Neuronal stem cell (in vitro differentiated cells): ENCODE results near the gene SCRN3. TPM values are rescaled to one million over a fixed set of nuclear protein-coding genes. Genes with fewer than 3 reads are reported as not detected.

ENCODE experiments used
- DNase-seq: peaks from one replicate; pipeline ENCODE4 v3.0.0-alpha.2; 2013; ENCODE audit warnings: low spot score
- H2AFZ ChIP-seq: one replicate; pipeline ENCODE4 v1.6.1; 2013; ENCODE audit warnings: mild to moderate bottlenecking, low read length, inconsistent platforms
- H2AK5ac ChIP-seq: 2 replicates; pipeline ENCODE4 v1.6.1; 2013; ENCODE audit warnings: low read depth, mild to moderate bottlenecking, inconsistent platforms, low read length, moderate library complexity, mixed read lengths
- H2BK120ac ChIP-seq: 2 replicates; pipeline ENCODE4 v1.6.1; 2013; ENCODE audit warnings: low read depth, mild to moderate bottlenecking, inconsistent platforms, low read length, moderate library complexity, mixed read lengths
- H2BK12ac ChIP-seq: one replicate; pipeline ENCODE4 v1.6.1; 2013; ENCODE audit warnings: low read length, inconsistent platforms
- H2BK15ac ChIP-seq: 2 replicates; pipeline ENCODE4 v1.6.1; 2013; ENCODE audit warnings: mild to moderate bottlenecking, low read length, inconsistent platforms, mixed read lengths
- H2BK5ac ChIP-seq: one replicate; pipeline ENCODE4 v1.6.1; 2013; ENCODE audit warnings: inconsistent platforms, mild to moderate bottlenecking, low read length, moderate library complexity
- H3K14ac ChIP-seq: one replicate; pipeline ENCODE4 v1.6.1; 2013; ENCODE audit warnings: low read length, inconsistent platforms
- H3K18ac ChIP-seq: 2 replicates; pipeline ENCODE4 v1.6.1; 2013; ENCODE audit warnings: low read length, inconsistent platforms
- H3K23ac ChIP-seq: 2 replicates; pipeline ENCODE4 v1.6.1; 2013; ENCODE audit warnings: low read depth, mild to moderate bottlenecking, mixed read lengths, low read length, inconsistent platforms; ENCODE audit not compliant: poor library complexity
- H3K27ac ChIP-seq: replicated peaks from 3 replicates; pipeline ENCODE4 v1.5.1; 2013; ENCODE audit warnings: low read length, inconsistent platforms
- H3K27me3 ChIP-seq, 3 experiments: 2 replicates each; pipeline ENCODE4 v1.6.1; 2013; ENCODE audit warnings: low read length in 3 of 3, mild to moderate bottlenecking in 2 of 3, inconsistent platforms in 1 of 3, low read depth in 1 of 3, mixed read lengths in 1 of 3, moderate library complexity in 1 of 3; ENCODE audit not compliant: control insufficient read depth in 3 of 3, insufficient read depth in 3 of 3
- H3K36me3 ChIP-seq, 2 donors: replicated peaks in 1 of 2; 2 replicates each; pipeline ENCODE4 v1.6.1; 2013; ENCODE audit warnings: low read length in 2 of 2; ENCODE audit not compliant: control insufficient read depth in 2 of 2, insufficient read depth in 2 of 2
- H3K4ac ChIP-seq: 2 replicates; pipeline ENCODE4 v1.6.1; 2013; ENCODE audit warnings: inconsistent platforms, mild to moderate bottlenecking, low read length, moderate library complexity
- H3K4me1 ChIP-seq, 2 donors: 1 replicate in 1 of 2; 2 replicates in 1 of 2; pipeline ENCODE4 v1.6.1; 2013; ENCODE audit warnings: low read length in 2 of 2, low read depth in 1 of 2; ENCODE audit not compliant: control insufficient read depth in 2 of 2, insufficient read depth in 1 of 2
- H3K4me2 ChIP-seq: one replicate; pipeline ENCODE4 v1.6.1; 2013; ENCODE audit warnings: mild to moderate bottlenecking, low read length, inconsistent platforms; ENCODE audit not compliant: insufficient read depth, poor library complexity, severe bottlenecking
- H3K4me3 ChIP-seq, 2 donors: 2 replicates each; pipeline ENCODE4 v1.5.1; 2013; ENCODE audit warnings: low read length in 2 of 2, mild to moderate bottlenecking in 2 of 2, inconsistent platforms in 1 of 2, moderate library complexity in 1 of 2
- H3K79me1 ChIP-seq: one replicate; pipeline ENCODE4 v1.6.1; 2013; ENCODE audit warnings: low read depth, mild to moderate bottlenecking, inconsistent platforms, low read length, moderate library complexity
- H3K9ac ChIP-seq: one replicate; pipeline ENCODE4 v1.6.1; 2013; ENCODE audit warnings: mild to moderate bottlenecking, low read depth, low read length, inconsistent platforms; ENCODE audit not compliant: poor library complexity
- H3K9me3 ChIP-seq, 2 donors: replicated peaks in 1 of 2; 2 replicates each; pipeline versions ENCODE3 to v1.6.1; 2013; ENCODE audit warnings: low read length in 2 of 2, mild to moderate bottlenecking in 2 of 2, inconsistent platforms in 1 of 2, low read depth in 1 of 2, mixed read lengths in 1 of 2, moderate library complexity in 1 of 2; ENCODE audit not compliant: control insufficient read depth in 2 of 2, insufficient read depth in 1 of 2
- H4K8ac ChIP-seq: one replicate; pipeline ENCODE4 v1.6.1; 2013; ENCODE audit warnings: low read depth, mild to moderate bottlenecking, inconsistent platforms, low read length, moderate library complexity
- H4K91ac ChIP-seq: one replicate; pipeline ENCODE4 v1.6.1; 2013; ENCODE audit warnings: low read length, low read depth, mild to moderate bottlenecking, inconsistent platforms; ENCODE audit not compliant: poor library complexity
- WGBS, 2 donors: extraction: QIAGEN DNeasy Blood & Tissue Kit; methylation state at CpG; one replicate each; pipeline ENCODE4 v1.1.7; 2013; ENCODE audit warnings: missing lambda C conversion rate in 2 of 2, mixed read lengths in 1 of 2; ENCODE audit not compliant: insufficient read length in 2 of 2, insufficient replicate concordance in 1 of 2; ENCODE audit errors: extremely low coverage in 2 of 2; 5-methylcytosine and 5-hydroxymethylcytosine counted together
- polyA plus RNA-seq, 2 experiments: library from polyadenylated mRNA; stranded (reverse); fragments of 200-250 nt; gene quantifications; one replicate each; pipeline ENCODE4 v1.2.3, GENCODE V29; 2013

SCRN3 gene
- 14.3 TPM for polyA plus RNA-seq (2013, experiment 1 of 2)
- 13.9 TPM for polyA plus RNA-seq (2013, experiment 2 of 2)

GRCh38 chr2:174395284-174395968 is at the start of gene SCRN3:
Gene SCRN3 (plus strand): TSS chr2:174395730. CDS start chr2:174398284, 2,554 bp downstream.
- no peak within 1 kb of the TSS for H2BK5ac ChIP-seq
- H3K9me3 ChIP-seq: no peaks in the 10 kb centered on the region
- H3K23ac ChIP-seq: peak within 1 kb of the TSS; percentile 13
- no peaks in the 10 kb centered on the region for H3K27me3 ChIP-seq
- H4K8ac ChIP-seq: no peak within 1 kb of the TSS
- no peak within 1 kb of the TSS for H3K4ac ChIP-seq
- H2BK15ac ChIP-seq: no peak within 1 kb of the TSS
- H3K4me1 ChIP-seq: peaks cover 1 to 4% of the 10 kb centered on the region in 2 donors
- DNase-seq: peak; percentile 40
- H2AK5ac ChIP-seq: no peak within 1 kb of the TSS
- H3K14ac ChIP-seq: no peak within 1 kb of the TSS
- H2BK120ac ChIP-seq: no peak within 1 kb of the TSS
- peaks cover 0 to 23% of the 10 kb centered on the region in 2 donors for H3K36me3 ChIP-seq
- H2BK12ac ChIP-seq: no peak within 1 kb of the TSS
- no peak within 1 kb of the TSS for H3K27ac ChIP-seq
- peak within 1 kb of the TSS; percentile 84 for H3K4me3 ChIP-seq
- peak within 1 kb of the TSS; percentile 97 for H2AFZ ChIP-seq
- peak within 1 kb of the TSS; percentile 28 for H3K18ac ChIP-seq
- no peak within 1 kb of the TSS for H4K91ac ChIP-seq
- H3K9ac ChIP-seq: peak within 1 kb of the TSS; percentile 84
- H3K4me2 ChIP-seq: peak within 1 kb of the TSS; percentile 72
- WGBS, 2 donors: no CpG with 5 or more reads among the region's 35 CpGs
- H3K79me1 ChIP-seq: no peaks in the 10 kb centered on the region

- no peaks in the 10 kb centered on the region for H3K9me3 ChIP-seq
- no peak overlapping the region for H2AFZ ChIP-seq
- H3K27me3 ChIP-seq: peaks cover 0 to 2% (median 0%) of the 10 kb centered on the region in 3 experiments
- H2BK5ac ChIP-seq: no peak overlapping the region
- H3K23ac ChIP-seq: no peak overlapping the region
- no peak overlapping the region for H2AK5ac ChIP-seq
- no peak overlapping the region for H3K27ac ChIP-seq
- no peak for DNase-seq
- no peak overlapping the region for H3K4ac ChIP-seq
- no peak overlapping the region for H3K18ac ChIP-seq
- H3K36me3 ChIP-seq: peaks cover 4 to 34% of the 10 kb centered on the region in 2 donors
- H3K4me1 ChIP-seq: no peaks in the 10 kb centered on the region
- H4K8ac ChIP-seq: no peak overlapping the region
- no peak overlapping the region for H3K14ac ChIP-seq
- H3K79me1 ChIP-seq: no peaks in the 10 kb centered on the region
- H2BK12ac ChIP-seq: no peak overlapping the region
- no peak overlapping the region for H2BK120ac ChIP-seq
- no peak overlapping the region for H3K9ac ChIP-seq
- H2BK15ac ChIP-seq: no peak overlapping the region
- H3K4me3 ChIP-seq: no peak overlapping the region
- H4K91ac ChIP-seq: no peak overlapping the region
- no CpG with 5 or more reads among the region's 2 CpGs for WGBS, 2 donors
- H3K4me2 ChIP-seq: no peak overlapping the region
These were observed 45.5 kb upstream of the SCRN3 start for GRCh38 chr2:174350018-174350417.

- H4K91ac ChIP-seq: no peak overlapping the region
- no peak overlapping the region for H2BK15ac ChIP-seq
- no peak overlapping the region for H3K27ac ChIP-seq
- no peak overlapping the region for H4K8ac ChIP-seq
- H3K4me1 ChIP-seq: no peaks in the 10 kb centered on the region
- no peak overlapping the region for H2BK120ac ChIP-seq
- H3K79me1 ChIP-seq: no peaks in the 10 kb centered on the region
- no peak overlapping the region for H3K18ac ChIP-seq
- H3K4ac ChIP-seq: no peak overlapping the region
- no peak overlapping the region for H2AFZ ChIP-seq
- no peak overlapping the region for H3K9ac ChIP-seq
- H3K4me2 ChIP-seq: no peak overlapping the region
- no peaks in the 10 kb centered on the region for H3K9me3 ChIP-seq
- no peak overlapping the region for H2AK5ac ChIP-seq
- no peak overlapping the region for H3K23ac ChIP-seq
- no CpG with 5 or more reads among the region's 2 CpGs for WGBS, 2 donors
- no peaks in the 10 kb centered on the region for H3K27me3 ChIP-seq
- no peak overlapping the region for H2BK5ac ChIP-seq
- peaks cover 4 to 34% of the 10 kb centered on the region in 2 donors for H3K36me3 ChIP-seq
- H2BK12ac ChIP-seq: no peak overlapping the region
- no peak overlapping the region for H3K4me3 ChIP-seq
- DNase-seq: no peak
- no peak overlapping the region for H3K14ac ChIP-seq
These were observed 44.8 kb upstream of the SCRN3 start for GRCh38 chr2:174350593-174351181.

GRCh38 chr2:174353004-174353403 is 42.5 kb upstream of the SCRN3 start:
- Histone ChIP-seq H2BK15ac (no peak overlapping the region), H3K4me1 (no peaks in the 10 kb centered on the region), H3K4me2 (no peak overlapping the region), H2BK12ac (no peak overlapping the region), H4K8ac (no peak overlapping the region), H3K36me3 (peaks cover 4 to 24% of the 10 kb centered on the region in 2 donors), H3K23ac (no peak overlapping the region), H2AFZ (no peak overlapping the region), H3K79me1 (no peaks in the 10 kb centered on the region), H3K9ac (no peak overlapping the region), H2AK5ac (no peak overlapping the region), H3K18ac (no peak overlapping the region), H3K27ac (no peak overlapping the region), H2BK5ac (no peak overlapping the region), H4K91ac (no peak overlapping the region), H3K27me3 (no peaks in the 10 kb centered on the region), H3K4me3 (no peak overlapping the region), H3K14ac (no peak overlapping the region), H3K4ac (no peak overlapping the region), H3K9me3 (no peaks in the 10 kb centered on the region), H2BK120ac (no peak overlapping the region)
- WGBS, 2 donors: no CpG with 5 or more reads among the region's 1 CpG
- DNase-seq: no peak
